Prostate gland (tissue), 1 donor: ENCODE measurements around the gene ELP1.

ENCODE experiments used
- POLR2A ChIP-seq: fragments of 450-650 bp; IDR thresholded peaks from one replicate; pipeline ENCODE4 v1.6.1; 2016; ENCODE audit warnings: antibody characterized with exemption, mild to moderate bottlenecking
- POLR2AphosphoS5 ChIP-seq: sonication (generic); formaldehyde crosslinking; IDR thresholded peaks from one replicate; pipeline ENCODE4 v1.6.1; 2017; ENCODE audit warnings: antibody characterized with exemption

GRCh38 chr9:108903420-108904103 is 30.4 kb downstream of the ELP1 start:
- TF ChIP-seq POLR2A, result no peak
- TF ChIP-seq POLR2AphosphoS5, result no peak
